H1 (cell line): Measurements from ENCODE around the gene GCNT1. TPM values are rescaled to one million over a fixed set of nuclear protein-coding genes. Genes with fewer than 3 reads are reported as not detected.

ENCODE experiments used
- CTCF ChIA-PET: fragments of 300-600 bp; sonication (Branson Sonifier 250); formaldehyde crosslinking; loops from one replicate; lab custom pipeline; 2021; ENCODE audit not compliant: partially characterized antibody; lab: Charles Lee
- POLR2A ChIA-PET: fragments of 300-600 bp; sonication (Branson Sonifier 250); formaldehyde crosslinking; loops from one replicate; lab custom pipeline; 2021; ENCODE audit warnings: inconsistent platforms; ENCODE audit not compliant: partially characterized antibody; lab: Charles Lee
- DNase-seq, 2 experiments: peaks; one replicate each; pipeline versions ENCODE4 v3.0.0 to v3.0.0-alpha.2; 2010 to 2022; ENCODE audit warnings: low spot score in 2 of 2, low read depth in 1 of 2, mixed read lengths in 1 of 2
- FAIRE-seq: peaks from 2 replicates; lab custom pipeline; 2011; peaks lifted over from hg19 to GRCh38; lab: Jason Lieb, UNC
- H2AFZ ChIP-seq: 2 replicates; pipeline ENCODE4 v1.8.1; 2012; ENCODE audit warnings: low read length, inconsistent platforms
- H2AK5ac ChIP-seq: 2 replicates; pipeline ENCODE4 v1.6.1; 2013; ENCODE audit warnings: low read depth, low read length
- H2BK120ac ChIP-seq: replicated peaks from 2 replicates; pipeline ENCODE3; 2013; ENCODE audit warnings: low read depth, low read length, inconsistent platforms
- H2BK12ac ChIP-seq: 2 replicates; pipeline ENCODE4 v1.6.1; 2013; ENCODE audit warnings: low read depth, low read length
- H2BK15ac ChIP-seq: 2 replicates; pipeline ENCODE4 v1.6.1; 2013; ENCODE audit warnings: low read length
- H2BK20ac ChIP-seq: 2 replicates; pipeline ENCODE4 v1.6.1; 2013; ENCODE audit warnings: low read length
- H2BK5ac ChIP-seq: 2 replicates; pipeline ENCODE4 v1.6.1; 2013; ENCODE audit warnings: low read depth, low read length
- H3K14ac ChIP-seq: 2 replicates; pipeline ENCODE4 v1.6.1; 2013; ENCODE audit warnings: inconsistent platforms; ENCODE audit not compliant: insufficient read length
- H3K18ac ChIP-seq: 2 replicates; pipeline ENCODE4 v1.6.1; 2013; ENCODE audit warnings: low read length; ENCODE audit errors: extremely low read depth
- H3K23ac ChIP-seq: 2 replicates; pipeline ENCODE4 v1.6.1; 2013; ENCODE audit warnings: inconsistent platforms; ENCODE audit not compliant: insufficient read length
- H3K23me2 ChIP-seq: 2 replicates; pipeline ENCODE4 v1.6.1; 2013; ENCODE audit warnings: low read depth, low read length
- H3K27ac ChIP-seq: 2 replicates; pipeline ENCODE4 v1.6.1; 2011; ENCODE audit warnings: low read depth, low read length, inconsistent platforms
- H3K27me3 ChIP-seq, 4 experiments: replicated peaks in 1 of 4; 1 replicate in 1 of 4; 2 replicates in 3 of 4; pipeline versions ENCODE4 v1.6.1 to v1.8.1; 2011 to 2013; ENCODE audit warnings: low read length in 3 of 4, mild to moderate bottlenecking in 3 of 4, inconsistent platforms in 2 of 4, mixed read lengths in 2 of 4, moderate library complexity in 1 of 4; ENCODE audit not compliant: control insufficient read depth in 3 of 4, insufficient read depth in 3 of 4; ENCODE audit errors: extremely low read depth in 1 of 4
- H3K36me3 ChIP-seq, 4 experiments: 2 replicates each; pipeline versions ENCODE4 v1.6.1 to v1.8.1; 2011 to 2013; ENCODE audit warnings: mild to moderate bottlenecking in 4 of 4, low read length in 3 of 4, moderate library complexity in 2 of 4, control low read depth in 1 of 4, inconsistent platforms in 1 of 4; ENCODE audit not compliant: insufficient read depth in 4 of 4, control insufficient read depth in 2 of 4
- H3K4ac ChIP-seq: replicated peaks from 2 replicates; pipeline ENCODE3; 2013; ENCODE audit warnings: low read length, low read depth, mixed read lengths, inconsistent platforms; ENCODE audit not compliant: insufficient read length
- H3K4me1 ChIP-seq, 4 experiments: replicated peaks in 1 of 4; 1 replicate in 1 of 4; 2 replicates in 3 of 4; pipeline versions ENCODE4 v1.6.1 to v1.8.1; 2011 to 2013; ENCODE audit warnings: low read length in 3 of 4, inconsistent platforms in 2 of 4, mixed read lengths in 1 of 4; ENCODE audit not compliant: insufficient read depth in 4 of 4, control insufficient read depth in 3 of 4
- H3K4me2 ChIP-seq, 2 experiments: 2 replicates each; pipeline versions ENCODE4 v1.6.1 to v1.8.1; 2011 to 2013; ENCODE audit warnings: low read depth in 2 of 2, low read length in 2 of 2, control low read depth in 1 of 2, inconsistent platforms in 1 of 2, mild to moderate bottlenecking in 1 of 2; ENCODE audit not compliant: insufficient read depth in 1 of 2
- H3K4me3 ChIP-seq, 4 experiments: fragments of 200-600, 300-600 bp in 1 of 4; sonication (generic), shearing (Covaris generic), sonication (Bioruptor Twin) in 1 of 4; 2 replicates each; pipeline versions ENCODE4 v1.5.1 to v1.8.1; 2011 to 2016; ENCODE audit warnings: low read length in 4 of 4, low read depth in 3 of 4, control low read depth in 2 of 4, inconsistent platforms in 2 of 4, mild to moderate bottlenecking in 2 of 4, mixed read lengths in 1 of 4, moderate library complexity in 1 of 4; ENCODE audit not compliant: insufficient read depth in 2 of 4; ENCODE audit errors: extremely low read depth in 1 of 4
- H3K56ac ChIP-seq: replicated peaks from 2 replicates; pipeline ENCODE3; 2013; ENCODE audit warnings: low read depth, mild to moderate bottlenecking, mixed read lengths, low read length, inconsistent platforms; ENCODE audit not compliant: insufficient read length
- H3K79me1 ChIP-seq: 2 replicates; pipeline ENCODE4 v1.6.1; 2013; ENCODE audit warnings: low read depth, low read length, control low read depth
- H3K79me2 ChIP-seq, 2 experiments: 2 replicates each; pipeline versions ENCODE4 v1.6.1 to v1.8.1; 2012 to 2013; ENCODE audit warnings: low read length in 2 of 2, mild to moderate bottlenecking in 2 of 2, inconsistent platforms in 1 of 2; ENCODE audit not compliant: insufficient read depth in 2 of 2, control insufficient read depth in 1 of 2
- H3K9ac ChIP-seq, 4 experiments: replicated peaks in 1 of 4; 1 replicate in 1 of 4; 2 replicates in 3 of 4; pipeline versions ENCODE4 v1.6.1 to v1.8.1; 2011 to 2013; ENCODE audit warnings: low read depth in 3 of 4, low read length in 3 of 4, control low read depth in 2 of 4, mild to moderate bottlenecking in 2 of 4, moderate library complexity in 2 of 4, inconsistent platforms in 1 of 4; ENCODE audit errors: extremely low read depth in 1 of 4
- H3K9me3 ChIP-seq, 2 experiments: 2 replicates each; pipeline versions ENCODE4 v1.6.1 to v1.8.1; 2012 to 2013; ENCODE audit warnings: mild to moderate bottlenecking in 2 of 2, moderate library complexity in 2 of 2, control low read depth in 1 of 2, inconsistent platforms in 1 of 2, low read depth in 1 of 2, low read length in 1 of 2, mixed read lengths in 1 of 2; ENCODE audit not compliant: insufficient read depth in 2 of 2
- H4K20me1 ChIP-seq, 2 experiments: replicated peaks in 1 of 2; 2 replicates each; pipeline versions ENCODE3 to v1.8.1; 2011 to 2013; ENCODE audit warnings: inconsistent platforms in 2 of 2, low read length in 2 of 2, mild to moderate bottlenecking in 1 of 2; ENCODE audit not compliant: insufficient read depth in 2 of 2, control insufficient read depth in 1 of 2
- H4K5ac ChIP-seq: 2 replicates; pipeline ENCODE4 v1.6.1; 2013; ENCODE audit warnings: low read length, low read depth, mixed read lengths, inconsistent platforms; ENCODE audit not compliant: insufficient read length
- H4K8ac ChIP-seq: 2 replicates; pipeline ENCODE4 v1.8.0; 2013; ENCODE audit warnings: mild to moderate bottlenecking, moderate library complexity, low read length, inconsistent platforms; ENCODE audit not compliant: insufficient read depth; ENCODE audit errors: extremely low read depth
- H4K91ac ChIP-seq: replicated peaks from 2 replicates; pipeline ENCODE3; 2013; ENCODE audit warnings: low read length, mixed read lengths, inconsistent platforms; ENCODE audit not compliant: insufficient read length
- BCL11A ChIP-seq, 2 experiments: IDR thresholded peaks; one replicate each; pipeline ENCODE4 v1.6.1; 2011; ENCODE audit warnings: low read depth in 2 of 2, low read length in 2 of 2, mild to moderate bottlenecking in 2 of 2
- CHD2 ChIP-seq: IDR thresholded peaks from 2 replicates; pipeline ENCODE4 v1.6.1; 2012; ENCODE audit warnings: low read length, improper control_type of control experiment
- CTBP2 ChIP-seq: IDR thresholded peaks from 2 replicates; pipeline ENCODE4 v1.7.0; 2011; ENCODE audit warnings: borderline replicate concordance, mild to moderate bottlenecking, moderate library complexity, mixed read lengths, low read length; ENCODE audit not compliant: insufficient read depth, insufficient read length
- EGR1 ChIP-seq: IDR thresholded peaks from 2 replicates; pipeline ENCODE4 v1.6.1; 2011; ENCODE audit warnings: low read depth, low read length, borderline replicate concordance
- HDAC6 ChIP-seq: IDR thresholded peaks from one replicate; pipeline ENCODE4 v1.7.1; 2012; ENCODE audit warnings: low read depth, mild to moderate bottlenecking, inconsistent platforms, low read length, moderate library complexity
- MAFK ChIP-seq: IDR thresholded peaks from 2 replicates; pipeline ENCODE4 v1.6.1; 2012; ENCODE audit warnings: low read depth, mild to moderate bottlenecking, improper control_type of control experiment, low read length
- POLR2AphosphoS5 ChIP-seq: IDR thresholded peaks from 2 replicates; pipeline ENCODE4 v1.6.1; 2011; ENCODE audit warnings: low read depth, low read length
- RBBP5 ChIP-seq: IDR thresholded peaks from 2 replicates; pipeline ENCODE4 v1.7.1; 2012; ENCODE audit warnings: low read depth, mild to moderate bottlenecking, inconsistent platforms, low read length, moderate library complexity, borderline replicate concordance
- RFX5 ChIP-seq: IDR thresholded peaks from 2 replicates; pipeline ENCODE4 v1.6.1; 2011; ENCODE audit warnings: low read depth, low read length, improper control_type of control experiment, borderline replicate concordance
- RNF2 ChIP-seq: fragments of 200-900, 300-1000 bp; sonication (generic); IDR thresholded peaks from 2 replicates; pipeline ENCODE4 v1.7.1; 2016; ENCODE audit warnings: borderline replicate concordance, low read depth, mild to moderate bottlenecking, antibody characterized with exemption, low read length; ENCODE audit not compliant: poor library complexity, severe bottlenecking; ENCODE audit errors: missing control alignments
- SIX5 ChIP-seq: IDR thresholded peaks from 2 replicates; pipeline ENCODE4 v1.6.1; 2011; ENCODE audit warnings: mild to moderate bottlenecking, low read depth, low read length
- SP1 ChIP-seq: IDR thresholded peaks from 2 replicates; pipeline ENCODE4 v1.6.1; 2011; ENCODE audit warnings: low read depth, low read length
- SP4 ChIP-seq: IDR thresholded peaks from 2 replicates; pipeline ENCODE4 v1.6.1; 2012; ENCODE audit warnings: low read length, inconsistent platforms
- SRF ChIP-seq: IDR thresholded peaks from 2 replicates; pipeline ENCODE4 v1.6.1; 2011; ENCODE audit warnings: mild to moderate bottlenecking, low read depth, low read length, moderate library complexity
- YY1 ChIP-seq: IDR thresholded peaks from 2 replicates; pipeline ENCODE4 v1.6.1; 2011; ENCODE audit warnings: low read depth, mild to moderate bottlenecking, low read length
- ZNF274 ChIP-seq: IDR thresholded peaks from 2 replicates; pipeline ENCODE4 v1.7.0; 2012; ENCODE audit warnings: low read length, borderline replicate concordance; ENCODE audit errors: extremely low read depth
- WGBS, 2 experiments: shearing (Covaris generic) in 1 of 2; methylation state at CpG; one replicate each; pipeline versions ENCODE4 v1.1.6 to v1.1.7; 2013 to 2015; ENCODE audit warnings: low lambda C conversion rate in 2 of 2, mixed read lengths in 2 of 2, inconsistent platforms in 1 of 2, low coverage in 1 of 2, missing lambda C conversion rate in 1 of 2; ENCODE audit not compliant: insufficient replicate concordance in 2 of 2, insufficient coverage in 1 of 2, insufficient read length in 1 of 2; ENCODE audit errors: extremely low coverage in 1 of 2, missing lambda C conversion rate in 1 of 2; 5-methylcytosine and 5-hydroxymethylcytosine counted together
- polyA plus RNA-seq, 7 experiments: library from polyadenylated mRNA; depleted of rRNA in 3 of 7; stranded (reverse) in 5 of 7; unstranded in 2 of 7; fragments of >200 nt in 5 of 7; fragments of 200-250 nt in 2 of 7; gene quantifications; 1 replicate in 5 of 7; 2 replicates in 1 of 7; 4 replicates in 1 of 7; pipeline versions ENCODE4 v1.2.1 to v1.2.3, GENCODE V29; 2011 to 2013; ENCODE audit warnings: missing spikeins in 2 of 7, mixed read lengths in 2 of 7
- total RNA-seq: library from RNA; stranded (reverse); fragmentation: NEBNext Ultra II Directional; extraction: Animal tissue kit (Norgen Biotek cat#: 25700); gene quantifications from 2 replicates; pipeline ENCODE4 v1.2.1, GENCODE V29; 2021

The GCNT1 gene
- total and polyA plus RNA-seq, 2 of the 8 experiments (the other 6 are each of a cell fraction or from before 2014, with no cell fraction given): 13.0 to 16.5 TPM

- Histone ChIP-seq H3K27me3 (no peaks in the 10 kb centered on the region), H2BK120ac (no peak overlapping the region), H2AK5ac (no peak overlapping the region), H3K23ac (no peak overlapping the region), H2BK20ac (no peak overlapping the region), H4K91ac (no peak overlapping the region), H3K14ac (no peak overlapping the region), H2AFZ (no peak overlapping the region), H3K18ac (no peak overlapping the region), H3K4ac (no peak overlapping the region), H3K79me2 (peaks cover 0 to 12% of the 10 kb centered on the region in 2 experiments; a peak in 2 of 4 replicates), H3K23me2 (no peaks in the 10 kb centered on the region), H3K4me1 (peaks cover 0 to 4% (median under 1%) of the 10 kb centered on the region in 4 experiments; a peak in 2 of 7 replicates), H3K4me2 (no peak overlapping the region), H4K20me1 (no peaks in the 10 kb centered on the region), H3K4me3 (no peak overlapping the region), H3K27ac (no peak overlapping the region), H2BK12ac (no peak overlapping the region), H4K8ac (no peak overlapping the region), H2BK15ac (no peak overlapping the region), H2BK5ac (no peak overlapping the region), H3K79me1 (no peaks in the 10 kb centered on the region), H4K5ac (no peak overlapping the region), H3K56ac (no peak overlapping the region), H3K9ac (no peak overlapping the region), H3K36me3 (peaks cover 0 to 7% (median 6%) of the 10 kb centered on the region in 4 experiments; a peak in 5 of 8 replicates), H3K9me3 (peaks cover 0 to 10% of the 10 kb centered on the region in 2 experiments; a peak in 1 of 4 replicates)
- ChIA-PET POLR2A (no interaction called here), CTCF (no interaction called here)
- WGBS, 2 experiments: 93% methylated on average over 10 of the region's 10 CpGs; no CpG with 5 or more reads in 1 of the 2 experiments
- TF ChIP-seq SP1: no peak
- no peak for TF ChIP-seq CTBP2
- no peak for TF ChIP-seq EGR1
- no peak for TF ChIP-seq MAFK
- no peak for TF ChIP-seq SP4
- no peak for TF ChIP-seq HDAC6
- no peak for TF ChIP-seq RBBP5
- no peak for TF ChIP-seq RFX5
- TF ChIP-seq SIX5: no peak
- TF ChIP-seq CHD2: no peak
- TF ChIP-seq RNF2: no peak
- no peak for TF ChIP-seq ZNF274
- no peak for TF ChIP-seq POLR2AphosphoS5
- no peak for TF ChIP-seq BCL11A (IDR thresholded peaks at IDR 0.05; ENCODE audit: low read depth in 2 of 2, low read length in 2 of 2)
- TF ChIP-seq YY1: no peak
- TF ChIP-seq SRF: no peak
- no peak for FAIRE-seq
- no peak for DNase-seq
These were observed 19.2 kb downstream of the GCNT1 start for GRCh38 chr9:76478226-76478625.
